ENCODE results near the gene SFXN3.

The SFXN3 gene

GRCh38 chr10:101073631-101074030 is 42.6 kb downstream of the SFXN3 start:
- Histone ChIP-seq H3K79me1 (replicated peaks; ENCODE audit: low read length, poor library complexity, severe bottlenecking) (no peaks in the 10 kb centered on the region), H2BK12ac (ENCODE audit: low read length in 2 of 2) (no peak overlapping the region), H3K9ac (ENCODE audit: low read length) (no peak overlapping the region), H3K27me3 (ENCODE audit: control insufficient read depth in 1 of 2, insufficient read depth in 1 of 2, low read length in 2 of 2) (peaks cover 63 to 65% of the 10 kb centered on the region in 2 experiments), H3K18ac (ENCODE audit: low read depth in 1 of 2, low read length in 2 of 2) (no peak overlapping the region), H2BK120ac (ENCODE audit: low read depth, low read length) (no peak overlapping the region), H3K14ac (ENCODE audit: low read length in 2 of 2) (no peak overlapping the region), H4K91ac (ENCODE audit: low read length) (no peak overlapping the region), H2BK15ac (ENCODE audit: low read depth, poor library complexity, severe bottlenecking) (no peak overlapping the region), H3K4me1 (ENCODE audit: control insufficient read depth, insufficient read depth, low read depth, low read length) (no peaks in the 10 kb centered on the region), H3K4ac (ENCODE audit: low read depth in 1 of 2, low read length in 2 of 2) (no peak overlapping the region), H3K9me3 (ENCODE audit: control insufficient read depth, low read length) (no peaks in the 10 kb centered on the region), H4K8ac (ENCODE audit: low read length) (no peak overlapping the region), H3K36me3 (ENCODE audit: control insufficient read depth in 1 of 2, insufficient read depth in 2 of 2, low read depth in 1 of 2, low read length in 2 of 2) (no peaks in the 10 kb centered on the region), H3K4me3 (ENCODE audit: insufficient read depth in 1 of 2, low read depth in 1 of 2, low read length in 2 of 2) (no peak overlapping the region), H2AK5ac (ENCODE audit: low read length, severe bottlenecking) (no peak overlapping the region), H3K4me2 (ENCODE audit: low read length, poor library complexity, severe bottlenecking) (no peak overlapping the region), H2AFZ (ENCODE audit: low read depth, low read length) (no peak overlapping the region), H3K23ac (ENCODE audit: low read length in 2 of 2) (peak overlapping the region in 1 of 2 experiments; percentile 43), H3K27ac (ENCODE audit: low read length, poor library complexity, severe bottlenecking) (no peak overlapping the region), H2BK5ac (ENCODE audit: low read depth, low read length, poor library complexity, severe bottlenecking) (no peak overlapping the region)
- no peak for DNase-seq
- WGBS: 0% methylated on average over 2 of the region's 13 CpGs

- no peak overlapping the region for H2BK15ac ChIP-seq (ENCODE audit: low read depth, poor library complexity, severe bottlenecking)
- no peak overlapping the region for H2AFZ ChIP-seq (ENCODE audit: low read depth, low read length)
- no peak overlapping the region for H3K4ac ChIP-seq (ENCODE audit: low read depth in 1 of 2, low read length in 2 of 2)
- no peak overlapping the region for H3K4me3 ChIP-seq (ENCODE audit: insufficient read depth in 1 of 2, low read depth in 1 of 2, low read length in 2 of 2)
- no peak overlapping the region for H2AK5ac ChIP-seq (ENCODE audit: low read length, severe bottlenecking)
- H3K27me3 ChIP-seq (ENCODE audit: control insufficient read depth in 1 of 2, insufficient read depth in 1 of 2, low read length in 2 of 2): peaks cover 74 to 76% of the 10 kb centered on the region in 2 experiments
- H4K8ac ChIP-seq (ENCODE audit: low read length): no peak overlapping the region
- no peak for DNase-seq
- no peaks in the 10 kb centered on the region for H3K36me3 ChIP-seq (ENCODE audit: control insufficient read depth in 1 of 2, insufficient read depth in 2 of 2, low read depth in 1 of 2, low read length in 2 of 2)
- H3K27ac ChIP-seq (ENCODE audit: low read length, poor library complexity, severe bottlenecking): no peak overlapping the region
- H3K79me1 ChIP-seq (replicated peaks; ENCODE audit: low read length, poor library complexity, severe bottlenecking): no peaks in the 10 kb centered on the region
- H2BK12ac ChIP-seq (ENCODE audit: low read length in 2 of 2): no peak overlapping the region
- H3K9ac ChIP-seq (ENCODE audit: low read length): no peak overlapping the region
- H4K91ac ChIP-seq (ENCODE audit: low read length): no peak overlapping the region
- no peak overlapping the region for H3K14ac ChIP-seq (ENCODE audit: low read length in 2 of 2)
- H2BK120ac ChIP-seq (ENCODE audit: low read depth, low read length): no peak overlapping the region
- no peak overlapping the region for H3K23ac ChIP-seq (ENCODE audit: low read length in 2 of 2)
- H3K18ac ChIP-seq (ENCODE audit: low read depth in 1 of 2, low read length in 2 of 2): no peak overlapping the region
- H3K4me1 ChIP-seq (ENCODE audit: control insufficient read depth, insufficient read depth, low read depth, low read length): no peaks in the 10 kb centered on the region
- H2BK5ac ChIP-seq (ENCODE audit: low read depth, low read length, poor library complexity, severe bottlenecking): no peak overlapping the region
- WGBS: 6% methylated on average over 3 of the region's 4 CpGs
- H3K9me3 ChIP-seq (ENCODE audit: control insufficient read depth, low read length): no peaks in the 10 kb centered on the region
- H3K4me2 ChIP-seq (ENCODE audit: low read length, poor library complexity, severe bottlenecking): no peak overlapping the region
Measured at GRCh38 chr10:101075775-101076174, 44.7 kb downstream of the SFXN3 start.

GRCh38 chr10:101076630-101077029 is 45.6 kb downstream of the SFXN3 start:
- no peaks in the 10 kb centered on the region for H3K4me1 ChIP-seq (ENCODE audit: control insufficient read depth, insufficient read depth, low read depth, low read length)
- peaks cover 76 to 82% of the 10 kb centered on the region in 2 experiments for H3K27me3 ChIP-seq (ENCODE audit: control insufficient read depth in 1 of 2, insufficient read depth in 1 of 2, low read length in 2 of 2)
- no peak overlapping the region for H3K4me3 ChIP-seq (ENCODE audit: insufficient read depth in 1 of 2, low read depth in 1 of 2, low read length in 2 of 2)
- no peaks in the 10 kb centered on the region for H3K79me1 ChIP-seq (replicated peaks; ENCODE audit: low read length, poor library complexity, severe bottlenecking)
- no peak overlapping the region for H2AFZ ChIP-seq (ENCODE audit: low read depth, low read length)
- H3K4me2 ChIP-seq (ENCODE audit: low read length, poor library complexity, severe bottlenecking): no peak overlapping the region
- no peak overlapping the region for H2BK120ac ChIP-seq (ENCODE audit: low read depth, low read length)
- H4K8ac ChIP-seq (ENCODE audit: low read length): no peak overlapping the region
- no peak overlapping the region for H3K23ac ChIP-seq (ENCODE audit: low read length in 2 of 2)
- WGBS: 64% methylated on average over 4 of the region's 5 CpGs
- no peak overlapping the region for H2BK15ac ChIP-seq (ENCODE audit: low read depth, poor library complexity, severe bottlenecking)
- H3K9me3 ChIP-seq (ENCODE audit: control insufficient read depth, low read length): no peaks in the 10 kb centered on the region
- H2BK5ac ChIP-seq (ENCODE audit: low read depth, low read length, poor library complexity, severe bottlenecking): no peak overlapping the region
- H4K91ac ChIP-seq (ENCODE audit: low read length): no peak overlapping the region
- H3K9ac ChIP-seq (ENCODE audit: low read length): no peak overlapping the region
- H2AK5ac ChIP-seq (ENCODE audit: low read length, severe bottlenecking): no peak overlapping the region
- no peak overlapping the region for H2BK12ac ChIP-seq (ENCODE audit: low read length in 2 of 2)
- no peak overlapping the region for H3K27ac ChIP-seq (ENCODE audit: low read length, poor library complexity, severe bottlenecking)
- DNase-seq: no peak
- H3K18ac ChIP-seq (ENCODE audit: low read depth in 1 of 2, low read length in 2 of 2): no peak overlapping the region
- no peak overlapping the region for H3K14ac ChIP-seq (ENCODE audit: low read length in 2 of 2)
- H3K36me3 ChIP-seq (ENCODE audit: control insufficient read depth in 1 of 2, insufficient read depth in 2 of 2, low read depth in 1 of 2, low read length in 2 of 2): no peaks in the 10 kb centered on the region
- H3K4ac ChIP-seq (ENCODE audit: low read depth in 1 of 2, low read length in 2 of 2): no peak overlapping the region

- Histone ChIP-seq H2AFZ (ENCODE audit: low read depth, low read length) (no peak overlapping the region), H2AK5ac (ENCODE audit: low read length, severe bottlenecking) (no peak overlapping the region), H2BK5ac (ENCODE audit: low read depth, low read length, poor library complexity, severe bottlenecking) (no peak overlapping the region), H4K8ac (ENCODE audit: low read length) (no peak overlapping the region), H2BK120ac (ENCODE audit: low read depth, low read length) (no peak overlapping the region), H3K79me1 (replicated peaks; ENCODE audit: low read length, poor library complexity, severe bottlenecking) (no peaks in the 10 kb centered on the region), H3K4ac (ENCODE audit: low read depth in 1 of 2, low read length in 2 of 2) (no peak overlapping the region), H3K14ac (ENCODE audit: low read length in 2 of 2) (no peak overlapping the region), H3K36me3 (ENCODE audit: control insufficient read depth in 1 of 2, insufficient read depth in 2 of 2, low read depth in 1 of 2, low read length in 2 of 2) (no peaks in the 10 kb centered on the region), H3K9ac (ENCODE audit: low read length) (no peak overlapping the region), H3K27me3 (ENCODE audit: control insufficient read depth in 1 of 2, insufficient read depth in 1 of 2, low read length in 2 of 2) (peaks cover 65 to 74% of the 10 kb centered on the region in 2 experiments), H3K27ac (ENCODE audit: low read length, poor library complexity, severe bottlenecking) (no peak overlapping the region), H3K4me2 (ENCODE audit: low read length, poor library complexity, severe bottlenecking) (no peak overlapping the region), H3K23ac (ENCODE audit: low read length in 2 of 2) (no peak overlapping the region), H4K91ac (ENCODE audit: low read length) (no peak overlapping the region), H3K4me3 (ENCODE audit: insufficient read depth in 1 of 2, low read depth in 1 of 2, low read length in 2 of 2) (no peak overlapping the region), H2BK12ac (ENCODE audit: low read length in 2 of 2) (no peak overlapping the region), H3K18ac (ENCODE audit: low read depth in 1 of 2, low read length in 2 of 2) (no peak overlapping the region), H2BK15ac (ENCODE audit: low read depth, poor library complexity, severe bottlenecking) (no peak overlapping the region), H3K4me1 (ENCODE audit: control insufficient read depth, insufficient read depth, low read depth, low read length) (no peaks in the 10 kb centered on the region), H3K9me3 (ENCODE audit: control insufficient read depth, low read length) (no peaks in the 10 kb centered on the region)
- WGBS: 79% methylated on average over 1 of the region's 1 CpG
- DNase-seq: no peak
Measured at GRCh38 chr10:101079874-101080273, 48.8 kb downstream of the SFXN3 start.

All from mesenchymal stem cell (in vitro differentiated cells and primary cell).